Measurements from ENCODE around the gene CARD8. TPM values are rescaled to one million over a fixed set of nuclear protein-coding genes. Genes with fewer than 3 reads are reported as not detected.

The CARD8 gene
- total RNA-seq, 1 experiment from 2014 or later = 23.0 TPM

DNA sequence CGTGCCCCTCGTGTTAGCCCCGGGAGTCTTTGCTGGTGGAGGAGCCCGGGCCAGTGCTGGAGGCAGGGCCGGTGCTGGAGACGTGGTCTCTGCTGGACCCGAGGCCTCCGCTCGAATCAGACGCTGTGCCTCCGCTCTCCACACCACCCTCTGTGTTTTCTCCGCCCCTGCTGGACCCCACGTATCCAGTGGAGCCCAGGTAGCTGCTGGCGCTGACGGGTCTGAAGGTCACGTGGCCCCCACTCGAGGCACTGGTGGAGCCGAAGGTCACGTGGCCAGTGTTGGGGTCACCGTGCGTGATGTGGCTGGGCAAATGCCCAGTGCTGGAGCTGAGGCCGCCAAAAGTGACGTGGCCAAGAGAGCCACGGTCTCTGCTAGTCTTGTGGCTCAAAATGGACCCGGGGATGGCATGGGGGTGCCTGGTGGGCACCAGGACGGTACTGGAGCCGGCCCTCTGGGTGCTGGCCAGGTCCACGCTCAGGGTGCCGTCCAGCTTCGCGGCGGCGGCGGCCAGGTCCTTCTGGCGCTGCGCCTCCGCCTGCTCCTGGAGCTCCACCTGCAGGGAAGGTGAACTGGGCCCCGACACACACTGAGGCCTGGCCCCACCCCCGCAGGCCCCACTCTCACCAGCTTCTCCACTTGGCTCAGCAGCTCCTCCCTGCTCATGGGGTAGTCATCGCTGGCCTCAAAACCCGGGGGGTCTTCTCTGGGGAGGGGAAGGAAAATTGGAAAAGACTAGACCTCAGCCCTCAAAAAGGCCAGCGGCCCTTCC is 41.4 kb upstream of the CARD8 start:
- ATAC-seq (peak; percentile 76), DNase-seq (ENCODE audit: low spot score) (no peak)
- peaks cover 8% of the 10 kb centered on the region for H3K4me1 Mint-ChIP-seq
- H3K27ac Mint-ChIP-seq = no peak overlapping the region
- ChIA-PET POLR2A (no interaction called here), CTCF (interaction anchor here (0.6 to 4.5 kb wide), 12 partner anchors 12 to 287 kb away, joined by 3 to 26 read pairs (median 4); partner anchors contain the start of gene ZNF114)
- no peaks in the 10 kb centered on the region for H3K9me3 Mint-ChIP-seq
- no peaks in the 10 kb centered on the region for H3K36me3 Mint-ChIP-seq
- H3K27me3 Mint-ChIP-seq (ENCODE audit: low read depth) = no peaks in the 10 kb centered on the region
- TF ChIP-seq, protein P1, sequence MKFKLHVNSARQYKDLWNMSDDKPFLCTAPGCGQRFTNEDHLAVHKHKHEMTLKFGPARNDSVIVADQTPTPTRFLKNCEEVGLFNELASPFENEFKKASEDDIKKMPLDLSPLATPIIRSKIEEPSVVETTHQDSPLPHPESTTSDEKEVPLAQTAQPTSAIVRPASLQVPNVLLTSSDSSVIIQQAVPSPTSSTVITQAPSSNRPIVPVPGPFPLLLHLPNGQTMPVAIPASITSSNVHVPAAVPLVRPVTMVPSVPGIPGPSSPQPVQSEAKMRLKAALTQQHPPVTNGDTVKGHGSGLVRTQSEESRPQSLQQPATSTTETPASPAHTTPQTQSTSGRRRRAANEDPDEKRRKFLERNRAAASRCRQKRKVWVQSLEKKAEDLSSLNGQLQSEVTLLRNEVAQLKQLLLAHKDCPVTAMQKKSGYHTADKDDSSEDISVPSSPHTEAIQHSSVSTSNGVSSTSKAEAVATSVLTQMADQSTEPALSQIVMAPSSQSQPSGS (CRISPR knock-in tag; IDR thresholded peaks at IDR 0.05; ENCODE audit: borderline replicate concordance, low read depth) = 0 out of 2 replicates have a peak, but pooled peaks have one; percentile 14
- no peak for TF ChIP-seq ZNF263 (CRISPR knock-in tag; IDR thresholded peaks at IDR 0.05; ENCODE audit: low read depth)
- no peak overlapping the region for H3K4me3 Mint-ChIP-seq

DNA sequence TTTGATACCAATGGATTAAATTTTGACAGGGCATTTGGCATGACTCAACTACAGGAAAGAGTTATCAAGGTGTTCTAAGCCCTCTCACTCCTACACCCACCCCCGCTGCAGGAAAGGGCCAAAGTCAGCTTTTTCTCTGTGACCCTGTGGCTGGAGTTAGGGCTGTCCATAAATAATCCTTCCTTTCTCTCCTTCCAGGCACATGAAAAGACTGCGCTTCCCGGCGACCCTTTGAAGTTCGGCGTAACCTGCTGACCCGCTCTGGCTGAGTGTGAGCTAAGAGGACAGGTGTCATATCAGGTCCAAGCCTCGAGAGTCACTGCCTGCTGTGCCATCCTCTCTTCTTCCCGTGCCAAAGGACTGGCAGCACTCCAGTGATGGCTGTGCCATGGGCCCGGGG is 39.7 kb upstream of the CARD8 start:
- Mint-ChIP-seq H3K27me3 (ENCODE audit: low read depth) (no peaks in the 10 kb centered on the region), H3K9me3 (no peaks in the 10 kb centered on the region), H3K36me3 (no peaks in the 10 kb centered on the region), H3K4me1 (peaks cover 11% of the 10 kb centered on the region), H3K4me3 (no peak overlapping the region), H3K27ac (no peak overlapping the region)
- ChIA-PET CTCF (interaction anchor here (1.1 to 4.5 kb wide), 3 partner anchors 14 to 99 kb away, joined by 3 to 26 read pairs (median 17); no protein-coding TSS in a partner anchor), POLR2A (no interaction called here)
- ATAC-seq (no peak), DNase-seq (ENCODE audit: low spot score) (no peak)
- no peak for TF ChIP-seq NR1H2 (CRISPR knock-in tag; IDR thresholded peaks at IDR 0.05)
- no peak for TF ChIP-seq ZNF263 (CRISPR knock-in tag; IDR thresholded peaks at IDR 0.05; ENCODE audit: low read depth)
- TF ChIP-seq, protein P2, sequence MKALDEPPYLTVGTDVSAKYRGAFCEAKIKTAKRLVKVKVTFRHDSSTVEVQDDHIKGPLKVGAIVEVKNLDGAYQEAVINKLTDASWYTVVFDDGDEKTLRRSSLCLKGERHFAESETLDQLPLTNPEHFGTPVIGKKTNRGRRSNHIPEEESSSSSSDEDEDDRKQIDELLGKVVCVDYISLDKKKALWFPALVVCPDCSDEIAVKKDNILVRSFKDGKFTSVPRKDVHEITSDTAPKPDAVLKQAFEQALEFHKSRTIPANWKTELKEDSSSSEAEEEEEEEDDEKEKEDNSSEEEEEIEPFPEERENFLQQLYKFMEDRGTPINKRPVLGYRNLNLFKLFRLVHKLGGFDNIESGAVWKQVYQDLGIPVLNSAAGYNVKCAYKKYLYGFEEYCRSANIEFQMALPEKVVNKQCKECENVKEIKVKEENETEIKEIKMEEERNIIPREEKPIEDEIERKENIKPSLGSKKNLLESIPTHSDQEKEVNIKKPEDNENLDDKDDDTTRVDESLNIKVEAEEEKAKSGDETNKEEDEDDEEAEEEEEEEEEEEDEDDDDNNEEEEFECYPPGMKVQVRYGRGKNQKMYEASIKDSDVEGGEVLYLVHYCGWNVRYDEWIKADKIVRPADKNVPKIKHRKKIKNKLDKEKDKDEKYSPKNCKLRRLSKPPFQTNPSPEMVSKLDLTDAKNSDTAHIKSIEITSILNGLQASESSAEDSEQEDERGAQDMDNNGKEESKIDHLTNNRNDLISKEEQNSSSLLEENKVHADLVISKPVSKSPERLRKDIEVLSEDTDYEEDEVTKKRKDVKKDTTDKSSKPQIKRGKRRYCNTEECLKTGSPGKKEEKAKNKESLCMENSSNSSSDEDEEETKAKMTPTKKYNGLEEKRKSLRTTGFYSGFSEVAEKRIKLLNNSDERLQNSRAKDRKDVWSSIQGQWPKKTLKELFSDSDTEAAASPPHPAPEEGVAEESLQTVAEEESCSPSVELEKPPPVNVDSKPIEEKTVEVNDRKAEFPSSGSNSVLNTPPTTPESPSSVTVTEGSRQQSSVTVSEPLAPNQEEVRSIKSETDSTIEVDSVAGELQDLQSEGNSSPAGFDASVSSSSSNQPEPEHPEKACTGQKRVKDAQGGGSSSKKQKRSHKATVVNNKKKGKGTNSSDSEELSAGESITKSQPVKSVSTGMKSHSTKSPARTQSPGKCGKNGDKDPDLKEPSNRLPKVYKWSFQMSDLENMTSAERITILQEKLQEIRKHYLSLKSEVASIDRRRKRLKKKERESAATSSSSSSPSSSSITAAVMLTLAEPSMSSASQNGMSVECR (CRISPR knock-in tag; IDR thresholded peaks at IDR 0.05; ENCODE audit: borderline replicate concordance) = no peak
- no peak for TF ChIP-seq GABPB1 (CRISPR knock-in tag; IDR thresholded peaks at IDR 0.05)
- TF ChIP-seq, protein P3, sequence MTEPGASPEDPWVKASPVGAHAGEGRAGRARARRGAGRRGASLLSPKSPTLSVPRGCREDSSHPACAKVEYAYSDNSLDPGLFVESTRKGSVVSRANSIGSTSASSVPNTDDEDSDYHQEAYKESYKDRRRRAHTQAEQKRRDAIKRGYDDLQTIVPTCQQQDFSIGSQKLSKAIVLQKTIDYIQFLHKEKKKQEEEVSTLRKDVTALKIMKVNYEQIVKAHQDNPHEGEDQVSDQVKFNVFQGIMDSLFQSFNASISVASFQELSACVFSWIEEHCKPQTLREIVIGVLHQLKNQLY (CRISPR knock-in tag; IDR thresholded peaks at IDR 0.05) = no peak
- TF ChIP-seq, protein P4, sequence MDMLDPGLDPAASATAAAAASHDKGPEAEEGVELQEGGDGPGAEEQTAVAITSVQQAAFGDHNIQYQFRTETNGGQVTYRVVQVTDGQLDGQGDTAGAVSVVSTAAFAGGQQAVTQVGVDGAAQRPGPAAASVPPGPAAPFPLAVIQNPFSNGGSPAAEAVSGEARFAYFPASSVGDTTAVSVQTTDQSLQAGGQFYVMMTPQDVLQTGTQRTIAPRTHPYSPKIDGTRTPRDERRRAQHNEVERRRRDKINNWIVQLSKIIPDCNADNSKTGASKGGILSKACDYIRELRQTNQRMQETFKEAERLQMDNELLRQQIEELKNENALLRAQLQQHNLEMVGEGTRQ (CRISPR knock-in tag; IDR thresholded peaks at IDR 0.05) = no peak
- TF ChIP-seq GRHL2 (CRISPR knock-in tag; IDR thresholded peaks at IDR 0.05; ENCODE audit: insufficient replicate concordance, severe bottlenecking) = no peak
- TF ChIP-seq NFATC4 (CRISPR knock-in tag; IDR thresholded peaks at IDR 0.05) = no peak
- no peak for TF ChIP-seq NFYB (CRISPR knock-in tag; conservative IDR thresholded peaks at IDR 0.05; ENCODE audit: low read depth)
- no peak for TF ChIP-seq ZNF219 (CRISPR knock-in tag; IDR thresholded peaks at IDR 0.05; ENCODE audit: borderline replicate concordance)
- TF ChIP-seq FOXK1 (CRISPR knock-in tag; IDR thresholded peaks at IDR 0.05) = no peak
- TF ChIP-seq GTF2I (CRISPR knock-in tag; conservative IDR thresholded peaks at IDR 0.05) = no peak
- no peak for TF ChIP-seq KAT7 (CRISPR knock-in tag; IDR thresholded peaks at IDR 0.05; ENCODE audit: borderline replicate concordance)
- TF ChIP-seq, protein P1 (CRISPR knock-in tag; IDR thresholded peaks at IDR 0.05; ENCODE audit: borderline replicate concordance, low read depth) = no peak
- no peak for TF ChIP-seq ZNF138 (CRISPR knock-in tag; conservative IDR thresholded peaks at IDR 0.05)
- TF ChIP-seq, protein P5, sequence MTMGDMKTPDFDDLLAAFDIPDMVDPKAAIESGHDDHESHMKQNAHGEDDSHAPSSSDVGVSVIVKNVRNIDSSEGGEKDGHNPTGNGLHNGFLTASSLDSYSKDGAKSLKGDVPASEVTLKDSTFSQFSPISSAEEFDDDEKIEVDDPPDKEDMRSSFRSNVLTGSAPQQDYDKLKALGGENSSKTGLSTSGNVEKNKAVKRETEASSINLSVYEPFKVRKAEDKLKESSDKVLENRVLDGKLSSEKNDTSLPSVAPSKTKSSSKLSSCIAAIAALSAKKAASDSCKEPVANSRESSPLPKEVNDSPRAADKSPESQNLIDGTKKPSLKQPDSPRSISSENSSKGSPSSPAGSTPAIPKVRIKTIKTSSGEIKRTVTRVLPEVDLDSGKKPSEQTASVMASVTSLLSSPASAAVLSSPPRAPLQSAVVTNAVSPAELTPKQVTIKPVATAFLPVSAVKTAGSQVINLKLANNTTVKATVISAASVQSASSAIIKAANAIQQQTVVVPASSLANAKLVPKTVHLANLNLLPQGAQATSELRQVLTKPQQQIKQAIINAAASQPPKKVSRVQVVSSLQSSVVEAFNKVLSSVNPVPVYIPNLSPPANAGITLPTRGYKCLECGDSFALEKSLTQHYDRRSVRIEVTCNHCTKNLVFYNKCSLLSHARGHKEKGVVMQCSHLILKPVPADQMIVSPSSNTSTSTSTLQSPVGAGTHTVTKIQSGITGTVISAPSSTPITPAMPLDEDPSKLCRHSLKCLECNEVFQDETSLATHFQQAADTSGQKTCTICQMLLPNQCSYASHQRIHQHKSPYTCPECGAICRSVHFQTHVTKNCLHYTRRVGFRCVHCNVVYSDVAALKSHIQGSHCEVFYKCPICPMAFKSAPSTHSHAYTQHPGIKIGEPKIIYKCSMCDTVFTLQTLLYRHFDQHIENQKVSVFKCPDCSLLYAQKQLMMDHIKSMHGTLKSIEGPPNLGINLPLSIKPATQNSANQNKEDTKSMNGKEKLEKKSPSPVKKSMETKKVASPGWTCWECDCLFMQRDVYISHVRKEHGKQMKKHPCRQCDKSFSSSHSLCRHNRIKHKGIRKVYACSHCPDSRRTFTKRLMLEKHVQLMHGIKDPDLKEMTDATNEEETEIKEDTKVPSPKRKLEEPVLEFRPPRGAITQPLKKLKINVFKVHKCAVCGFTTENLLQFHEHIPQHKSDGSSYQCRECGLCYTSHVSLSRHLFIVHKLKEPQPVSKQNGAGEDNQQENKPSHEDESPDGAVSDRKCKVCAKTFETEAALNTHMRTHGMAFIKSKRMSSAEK (CRISPR knock-in tag; IDR thresholded peaks at IDR 0.05; ENCODE audit: borderline replicate concordance) = no peak
- TF ChIP-seq, protein P6, sequence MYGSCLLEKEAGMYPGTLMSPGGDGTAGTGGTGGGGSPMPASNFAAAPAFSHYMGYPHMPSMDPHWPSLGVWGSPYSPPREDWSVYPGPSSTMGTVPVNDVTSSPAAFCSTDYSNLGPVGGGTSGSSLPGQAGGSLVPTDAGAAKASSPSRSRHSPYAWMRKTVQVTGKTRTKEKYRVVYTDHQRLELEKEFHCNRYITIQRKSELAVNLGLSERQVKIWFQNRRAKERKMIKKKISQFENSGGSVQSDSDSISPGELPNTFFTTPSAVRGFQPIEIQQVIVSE (CRISPR knock-in tag; IDR thresholded peaks at IDR 0.05; ENCODE audit: borderline replicate concordance) = no peak
- TF ChIP-seq ZNF121 (CRISPR knock-in tag; IDR thresholded peaks at IDR 0.05) = no peak
- TF ChIP-seq ZNF232 (CRISPR knock-in tag; IDR thresholded peaks at IDR 0.05) = no peak
